GM06990 (cell line): Measurements from ENCODE around the gene TSNAX.
A peak's percentile ranks its signal among the peaks of the same experiment; 100 is the strongest.

ENCODE experiments used
- DNase-seq: peaks from one replicate; pipeline ENCODE4 v3.0.0-alpha.2; 2011; ENCODE audit not compliant: insufficient read length; ENCODE audit errors: extremely low read depth
- H3K27me3 ChIP-seq: replicated peaks from 2 replicates; pipeline ENCODE4 v1.6.0; 2011; ENCODE audit warnings: low read length; ENCODE audit not compliant: control insufficient read depth, insufficient read depth
- H3K36me3 ChIP-seq: 2 replicates; pipeline ENCODE4 v1.5.1; 2011; ENCODE audit warnings: low read length; ENCODE audit not compliant: control insufficient read depth, insufficient read depth
- H3K4me3 ChIP-seq: replicated peaks from 2 replicates; pipeline ENCODE4 v1.5.1; 2011; ENCODE audit warnings: low read depth, mild to moderate bottlenecking, control low read depth, low read length
- TF ChIP-seq, protein P1 (sequence below): IDR thresholded peaks from 2 replicates; pipeline ENCODE4 v1.5.1; 2011; ENCODE audit warnings: low read length, control low read depth, mild to moderate bottlenecking, inconsistent platforms; ENCODE audit not compliant: insufficient read depth, poor library complexity, severe bottlenecking

Gene TSNAX

DNA sequence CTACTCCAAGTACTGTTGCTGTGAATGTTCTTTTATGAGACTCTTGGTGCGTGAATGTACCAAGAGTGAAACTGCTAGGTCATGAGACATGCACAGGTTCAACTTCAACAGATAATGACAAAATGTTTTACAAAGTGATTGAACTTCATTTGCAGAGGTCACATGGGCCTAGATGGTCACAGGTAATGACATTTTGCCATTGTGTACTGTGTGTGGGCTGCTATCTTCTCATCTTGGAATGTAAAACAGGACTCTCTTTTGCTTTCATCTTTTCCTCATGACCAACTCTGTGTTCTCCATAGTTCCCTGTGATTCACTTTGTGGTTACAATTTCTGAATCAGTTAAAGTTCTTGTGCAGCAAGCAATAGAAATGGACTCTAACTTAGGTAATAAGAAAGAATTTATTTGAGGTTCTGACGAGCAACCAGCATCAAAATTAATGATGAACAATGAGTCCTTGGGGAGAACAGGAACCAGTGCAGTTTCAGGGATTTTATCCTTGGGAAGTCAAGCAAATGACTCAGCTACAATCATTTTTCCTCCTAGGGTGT, 16.2 kb upstream of the TSNAX start:
- DNase-seq: no peak

DNA sequence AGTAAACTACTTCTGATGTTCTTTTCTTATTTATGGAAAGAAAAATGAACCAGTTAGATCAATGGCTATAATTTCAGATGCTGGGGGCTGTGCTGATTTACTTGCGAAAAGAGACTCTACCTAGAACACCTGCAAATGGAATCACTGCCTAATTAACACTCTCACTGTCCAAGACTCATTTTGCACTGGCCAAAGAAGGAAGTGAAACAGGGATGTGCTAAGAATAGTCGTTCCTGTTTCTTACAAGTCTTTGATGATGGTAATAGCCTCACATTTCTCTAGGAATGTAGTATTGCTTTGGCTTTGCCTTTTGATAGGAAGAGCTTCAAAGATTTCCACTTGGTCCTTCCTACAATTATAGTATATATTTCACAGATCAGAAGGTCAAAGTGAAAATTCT, 12.7 kb upstream of the TSNAX start:
- Histone ChIP-seq H3K4me3 (no peak overlapping the region), H3K36me3 (no peaks in the 10 kb centered on the region), H3K27me3 (no peaks in the 10 kb centered on the region; the same call in 1 of the 2 replicates)
- TF ChIP-seq, protein P1, sequence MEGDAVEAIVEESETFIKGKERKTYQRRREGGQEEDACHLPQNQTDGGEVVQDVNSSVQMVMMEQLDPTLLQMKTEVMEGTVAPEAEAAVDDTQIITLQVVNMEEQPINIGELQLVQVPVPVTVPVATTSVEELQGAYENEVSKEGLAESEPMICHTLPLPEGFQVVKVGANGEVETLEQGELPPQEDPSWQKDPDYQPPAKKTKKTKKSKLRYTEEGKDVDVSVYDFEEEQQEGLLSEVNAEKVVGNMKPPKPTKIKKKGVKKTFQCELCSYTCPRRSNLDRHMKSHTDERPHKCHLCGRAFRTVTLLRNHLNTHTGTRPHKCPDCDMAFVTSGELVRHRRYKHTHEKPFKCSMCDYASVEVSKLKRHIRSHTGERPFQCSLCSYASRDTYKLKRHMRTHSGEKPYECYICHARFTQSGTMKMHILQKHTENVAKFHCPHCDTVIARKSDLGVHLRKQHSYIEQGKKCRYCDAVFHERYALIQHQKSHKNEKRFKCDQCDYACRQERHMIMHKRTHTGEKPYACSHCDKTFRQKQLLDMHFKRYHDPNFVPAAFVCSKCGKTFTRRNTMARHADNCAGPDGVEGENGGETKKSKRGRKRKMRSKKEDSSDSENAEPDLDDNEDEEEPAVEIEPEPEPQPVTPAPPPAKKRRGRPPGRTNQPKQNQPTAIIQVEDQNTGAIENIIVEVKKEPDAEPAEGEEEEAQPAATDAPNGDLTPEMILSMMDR: no peak
- DNase-seq: peak; percentile 63

More for the DNA sequence above, 16.2 kb upstream of the TSNAX start:
- Histone ChIP-seq H3K36me3 (no peaks in the 10 kb centered on the region), H3K27me3 (no peaks in the 10 kb centered on the region), H3K4me3 (no peak overlapping the region)
- TF ChIP-seq, protein P1: no peak

DNA sequence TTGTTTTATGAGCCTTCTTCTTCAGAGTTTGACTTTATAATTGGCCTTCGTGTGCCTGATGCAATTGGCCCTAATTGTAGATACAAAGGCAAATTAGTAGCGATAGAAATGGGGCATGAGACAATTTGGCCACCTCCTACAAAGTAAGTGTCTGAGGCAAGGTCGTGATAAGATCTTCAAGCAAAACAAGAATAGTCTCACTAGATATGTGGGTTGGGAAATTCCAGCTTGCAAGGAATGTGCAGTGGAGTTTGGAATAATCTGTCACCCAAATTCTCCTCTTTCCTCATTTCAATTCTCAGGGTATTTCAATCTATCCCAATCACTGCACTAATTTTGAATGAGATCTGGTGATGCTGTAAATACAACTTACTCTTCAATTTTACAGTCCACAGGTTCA, 11.4 kb upstream of the TSNAX start:
- H3K36me3 ChIP-seq: no peaks in the 10 kb centered on the region
- no peaks in the 10 kb centered on the region; the same call in 1 of the 2 replicates for H3K27me3 ChIP-seq
- H3K4me3 ChIP-seq: no peak overlapping the region
- no peak for DNase-seq
- TF ChIP-seq, protein P1: no peak

DNA sequence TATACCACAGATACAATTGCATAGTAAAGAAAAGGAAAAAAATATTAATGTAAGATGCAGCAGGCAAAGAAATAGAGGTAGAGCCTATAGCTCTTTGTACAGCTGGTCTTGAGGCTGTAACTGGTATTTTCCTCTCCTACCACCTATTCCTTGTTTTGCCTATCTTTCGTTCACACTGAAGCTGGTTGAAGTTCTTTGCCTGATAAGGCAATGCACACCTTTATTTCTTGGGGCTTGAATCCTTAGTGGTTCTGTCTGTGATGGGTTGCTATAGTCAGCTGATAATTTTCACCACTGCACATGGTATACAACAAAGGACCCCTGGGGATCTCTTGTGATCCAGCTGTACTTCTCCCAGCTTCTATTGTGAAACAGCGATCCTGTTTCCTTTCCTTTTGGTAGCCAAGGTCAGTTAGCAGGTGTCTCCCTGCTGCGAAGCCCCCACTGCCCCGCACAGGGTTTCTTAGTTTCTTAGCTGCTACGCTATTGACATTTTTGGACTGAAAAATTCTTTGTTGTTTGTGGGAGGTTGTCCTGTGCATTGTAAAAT, 9.9 kb upstream of the TSNAX start:
- Histone ChIP-seq H3K4me3 (no peak overlapping the region), H3K27me3 (no peaks in the 10 kb centered on the region; the same call in 1 of the 2 replicates), H3K36me3 (no peaks in the 10 kb centered on the region)
- no peak for DNase-seq
- TF ChIP-seq, protein P1: no peak

DNA sequence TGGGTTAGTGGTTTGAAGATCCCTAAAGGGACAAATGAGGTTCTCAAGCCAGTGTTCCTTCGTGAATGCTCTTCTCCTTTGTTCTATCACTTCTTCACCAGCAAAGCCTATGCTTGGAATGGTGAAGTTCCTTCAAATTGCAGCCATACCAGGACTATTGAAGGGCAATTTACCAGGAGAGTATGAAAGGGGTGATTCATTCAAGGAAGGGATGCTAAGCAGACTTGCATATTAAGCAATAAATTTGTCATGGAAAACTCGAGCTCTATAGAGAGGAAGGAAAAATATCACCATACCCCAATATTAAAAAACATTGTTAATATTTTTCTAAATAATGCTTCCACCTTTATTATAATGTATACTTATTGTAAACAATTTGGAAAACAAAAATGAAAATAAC, 9.3 kb upstream of the TSNAX start:
- no peaks in the 10 kb centered on the region for H3K36me3 ChIP-seq
- DNase-seq: no peak
- TF ChIP-seq, protein P1: no peak
- H3K27me3 ChIP-seq: no peaks in the 10 kb centered on the region; the same call in 1 of the 2 replicates
- H3K4me3 ChIP-seq: no peak overlapping the region
